ENCODE data around the gene DPYD. TPM values are rescaled to one million over a fixed set of nuclear protein-coding genes. Genes with fewer than 3 reads are reported as not detected.

DPYD gene
- total RNA-seq, 1 donor from 2014 or later = 12.8 TPM

- TF ChIP-seq CTCF (IDR thresholded peaks at IDR 0.05; ENCODE audit: partially characterized antibody, unreplicated experiment) = no peak
- Mint-ChIP-seq H3K36me3 (ENCODE audit: unreplicated experiment) (no peaks in the 10 kb centered on the region), H3K9me3 (ENCODE audit: unreplicated experiment) (no peaks in the 10 kb centered on the region), H3K4me3 (ENCODE audit: unreplicated experiment) (no peak overlapping the region), H3K27ac (ENCODE audit: unreplicated experiment) (no peak overlapping the region), H3K27me3 (ENCODE audit: unreplicated experiment) (no peaks in the 10 kb centered on the region), H3K4me1 (ENCODE audit: low read depth, unreplicated experiment) (no peaks in the 10 kb centered on the region)
- DNase-seq = no peak
Measured at GRCh38 chr1:97571760-97572159, 349.1 kb downstream of the DPYD start.

- H3K27ac Mint-ChIP-seq (ENCODE audit: unreplicated experiment) = no peak overlapping the region
- no peak for TF ChIP-seq CTCF (IDR thresholded peaks at IDR 0.05; ENCODE audit: partially characterized antibody, unreplicated experiment)
- no peak overlapping the region for H3K4me3 Mint-ChIP-seq (ENCODE audit: unreplicated experiment)
- H3K27me3 Mint-ChIP-seq (ENCODE audit: unreplicated experiment) = no peaks in the 10 kb centered on the region
- H3K4me1 Mint-ChIP-seq (ENCODE audit: low read depth, unreplicated experiment) = no peaks in the 10 kb centered on the region
- DNase-seq = no peak
- no peaks in the 10 kb centered on the region for H3K36me3 Mint-ChIP-seq (ENCODE audit: unreplicated experiment)
- H3K9me3 Mint-ChIP-seq (ENCODE audit: unreplicated experiment) = no peaks in the 10 kb centered on the region
Measured at GRCh38 chr1:97570691-97571090, 350.1 kb downstream of the DPYD start.

GRCh38 chr1:97567000-97567749 is 353.7 kb downstream of the DPYD start:
- no peak overlapping the region for H3K27ac Mint-ChIP-seq (ENCODE audit: unreplicated experiment)
- no peaks in the 10 kb centered on the region for H3K9me3 Mint-ChIP-seq (ENCODE audit: unreplicated experiment)
- no peak for TF ChIP-seq CTCF (IDR thresholded peaks at IDR 0.05; ENCODE audit: partially characterized antibody, unreplicated experiment)
- no peaks in the 10 kb centered on the region for H3K36me3 Mint-ChIP-seq (ENCODE audit: unreplicated experiment)
- H3K4me1 Mint-ChIP-seq (ENCODE audit: low read depth, unreplicated experiment) = no peaks in the 10 kb centered on the region
- no peak for DNase-seq
- H3K27me3 Mint-ChIP-seq (ENCODE audit: unreplicated experiment) = no peaks in the 10 kb centered on the region
- no peak overlapping the region for H3K4me3 Mint-ChIP-seq (ENCODE audit: unreplicated experiment)

- Mint-ChIP-seq H3K9me3 (ENCODE audit: unreplicated experiment) (no peaks in the 10 kb centered on the region), H3K27ac (ENCODE audit: unreplicated experiment) (no peak overlapping the region), H3K4me3 (ENCODE audit: unreplicated experiment) (no peak overlapping the region), H3K4me1 (ENCODE audit: low read depth, unreplicated experiment) (no peaks in the 10 kb centered on the region), H3K36me3 (ENCODE audit: unreplicated experiment) (no peaks in the 10 kb centered on the region), H3K27me3 (ENCODE audit: unreplicated experiment) (no peaks in the 10 kb centered on the region)
- no peak for TF ChIP-seq CTCF (IDR thresholded peaks at IDR 0.05; ENCODE audit: partially characterized antibody, unreplicated experiment)
- DNase-seq = no peak
Measured at GRCh38 chr1:97565886-97566285, 354.9 kb downstream of the DPYD start.

GRCh38 chr1:97563926-97564325 is 356.9 kb downstream of the DPYD start:
- TF ChIP-seq CTCF (IDR thresholded peaks at IDR 0.05; ENCODE audit: partially characterized antibody, unreplicated experiment) = no peak
- Mint-ChIP-seq H3K4me1 (ENCODE audit: low read depth, unreplicated experiment) (no peaks in the 10 kb centered on the region), H3K27me3 (ENCODE audit: unreplicated experiment) (no peaks in the 10 kb centered on the region), H3K36me3 (ENCODE audit: unreplicated experiment) (no peaks in the 10 kb centered on the region), H3K27ac (ENCODE audit: unreplicated experiment) (no peak overlapping the region), H3K4me3 (ENCODE audit: unreplicated experiment) (no peak overlapping the region), H3K9me3 (ENCODE audit: unreplicated experiment) (no peaks in the 10 kb centered on the region)
- DNase-seq = no peak

Data from glutamatergic neuron (in vitro differentiated cells).